B cell (primary cell): ENCODE measurements around the gene CTNNA1. TPM values are rescaled to one million over a fixed set of nuclear protein-coding genes. Genes with fewer than 3 reads are reported as not detected.

ENCODE experiments used
- ATAC-seq: fragments of 200-7000 bp; cut with Tn5 transposase; one replicate; pipeline ENCODE4 v1.10.0; 2021; ENCODE audit warnings: low read depth, mild to moderate bottlenecking, moderate number of reproducible peaks, moderate library complexity
- CTCF ChIA-PET: fragments of 350-600 bp; sonication (Branson Sonifier 250); formaldehyde crosslinking; loops from one replicate; lab custom pipeline; 2021; ENCODE audit warnings: antibody characterized with exemption, inconsistent platforms; lab: Charles Lee
- POLR2A ChIA-PET: fragments of 350-600 bp; sonication (Branson Sonifier 250); formaldehyde crosslinking; loops from one replicate; lab custom pipeline; 2021; ENCODE audit warnings: antibody characterized with exemption; lab: Charles Lee
- DNase-seq: peaks from one replicate; pipeline ENCODE4 v3.0.0; 2013
- H2AFZ ChIP-seq: 2 replicates; pipeline ENCODE4 v1.6.1; 2012; ENCODE audit warnings: mild to moderate bottlenecking, low read depth, low read length; ENCODE audit not compliant: insufficient read depth, poor library complexity, severe bottlenecking
- H3K27ac ChIP-seq, 2 donors: 1 replicate in 1 of 2; 2 replicates in 1 of 2; pipeline ENCODE4 v1.5.1; 2012 to 2013; ENCODE audit warnings: low read length in 2 of 2, mild to moderate bottlenecking in 2 of 2, moderate library complexity in 1 of 2
- H3K27me3 ChIP-seq, 4 experiments: fragments of 200-600 bp in 1 of 4; sonication (generic) in 1 of 4; replicated peaks in 1 of 4; 1 replicate in 2 of 4; 2 replicates in 2 of 4; pipeline versions ENCODE4 v1.6.1 to v1.7.0; 2013 to 2016; ENCODE audit warnings: low read length in 3 of 4, mild to moderate bottlenecking in 2 of 4, mixed read lengths in 1 of 4, moderate library complexity in 1 of 4; ENCODE audit not compliant: insufficient read depth in 4 of 4, control insufficient read depth in 3 of 4; ENCODE audit errors: control extremely low read depth in 1 of 4
- H3K36me3 ChIP-seq, 2 experiments: replicated peaks in 1 of 2; 1 replicate in 1 of 2; 2 replicates in 1 of 2; pipeline versions ENCODE4 v1.6.1 to v1.7.1; 2013; ENCODE audit warnings: low read length in 1 of 2; ENCODE audit not compliant: insufficient read depth in 2 of 2, control insufficient read depth in 1 of 2; ENCODE audit errors: control extremely low read depth in 1 of 2, extremely low read depth in 1 of 2
- H3K4me1 ChIP-seq, 2 donors: fragments of 200-600 bp in 1 of 2; sonication (generic) in 1 of 2; 1 replicate in 1 of 2; 2 replicates in 1 of 2; pipeline versions ENCODE4 v1.5.1 to v1.6.1; 2013 to 2017; ENCODE audit warnings: low read length in 2 of 2; ENCODE audit not compliant: control insufficient read depth in 2 of 2, insufficient read depth in 2 of 2
- H3K4me2 ChIP-seq: replicated peaks from 2 replicates; pipeline ENCODE3; 2012; ENCODE audit warnings: mild to moderate bottlenecking, low read depth, low read length; ENCODE audit not compliant: poor library complexity, severe bottlenecking
- H3K4me3 ChIP-seq, 5 experiments: fragments of 200-600 bp in 1 of 5; sonication (generic) in 1 of 5; 1 replicate in 3 of 5; 2 replicates in 2 of 5; pipeline versions ENCODE4 v1.5.1 to v1.7.0; 2011 to 2016; ENCODE audit warnings: low read length in 4 of 5, mild to moderate bottlenecking in 4 of 5, low read depth in 2 of 5, control low read depth in 1 of 5, moderate library complexity in 1 of 5; ENCODE audit not compliant: insufficient read depth in 1 of 5; ENCODE audit errors: control extremely low read depth in 1 of 5, extremely low read depth in 1 of 5
- H3K79me2 ChIP-seq: fragments of 200-600 bp; sonication (generic); one replicate; pipeline ENCODE4 v1.6.0; 2016; ENCODE audit warnings: low read length; ENCODE audit not compliant: control insufficient read depth, insufficient read depth
- H3K9ac ChIP-seq: fragments of 200-600 bp; sonication (generic); 2 replicates; pipeline ENCODE4 v1.6.1; 2017; ENCODE audit warnings: mild to moderate bottlenecking, low read length, moderate library complexity
- H3K9me3 ChIP-seq, 3 donors: one replicate each; pipeline versions ENCODE4 v1.6.1 to v1.7.1; 2013; ENCODE audit warnings: low read length in 2 of 3; ENCODE audit not compliant: control insufficient read depth in 2 of 3, insufficient read depth in 1 of 3; ENCODE audit errors: control extremely low read depth in 1 of 3
- H4K20me1 ChIP-seq: 2 replicates; pipeline ENCODE4 v1.6.0; 2012; ENCODE audit warnings: mild to moderate bottlenecking, low read length; ENCODE audit not compliant: insufficient read depth, control insufficient read depth, poor library complexity, severe bottlenecking
- H3K27ac Mint-ChIP-seq: one replicate; pipeline ENCODE4 v1.8.0; 2021; ENCODE audit warnings: mixed read lengths
- H3K27me3 Mint-ChIP-seq: one replicate; pipeline ENCODE4 v1.8.0; 2021; ENCODE audit warnings: mixed read lengths
- H3K4me1 Mint-ChIP-seq: one replicate; pipeline ENCODE4 v1.8.0; 2021; ENCODE audit warnings: mixed read lengths
- H3K4me3 Mint-ChIP-seq: one replicate; pipeline ENCODE4 v1.8.0; 2021; ENCODE audit warnings: mixed read lengths
- H3K9me3 Mint-ChIP-seq: one replicate; pipeline ENCODE4 v1.8.0; 2022; ENCODE audit warnings: mixed read lengths; ENCODE audit not compliant: insufficient read depth
- EZH2 ChIP-seq: IDR thresholded peaks from 2 replicates; pipeline ENCODE4 v1.6.1; 2012; ENCODE audit warnings: borderline replicate concordance, low read depth, mild to moderate bottlenecking, moderate library complexity, low read length; ENCODE audit not compliant: insufficient read depth, poor library complexity, severe bottlenecking
- WGBS: methylation state at CpG from one replicate; pipeline ENCODE4 v1.1.5; 2013; ENCODE audit warnings: missing lambda C conversion rate; ENCODE audit not compliant: insufficient coverage; 5-methylcytosine and 5-hydroxymethylcytosine counted together
- intact Hi-C: fragments of 100-400 bp; cut with micrococcal nuclease; formaldehyde crosslinking; loops from one replicate; pipeline ENCODE4 v1.10.0; 2022
- polyA plus RNA-seq: library from polyadenylated mRNA; depleted of rRNA; stranded (reverse); fragments of >200 nt; gene quantifications from 2 replicates; pipeline ENCODE4 v1.2.3, GENCODE V29; 2012
- total RNA-seq, 2 donors: library from RNA; stranded (reverse); fragments of 120-200 nt in 1 of 2; gene quantifications; 1 replicate in 1 of 2; 2 replicates in 1 of 2; pipeline versions ENCODE4 v1.2.3 to v1.2.4, GENCODE V29; 2013 to 2022
- TF ChIP-seq, protein P1 (sequence below): fragments of 200-600 bp; IDR thresholded peaks from one replicate; pipeline ENCODE4 v1.8.0; 2022; ENCODE audit warnings: antibody characterized with exemption, mild to moderate bottlenecking

CTNNA1 gene
- total and polyA plus RNA-seq, 2 donors (not counting 1 experiment from before 2014, with no cell fraction given), result 22.7 to 96.0 TPM

DNA sequence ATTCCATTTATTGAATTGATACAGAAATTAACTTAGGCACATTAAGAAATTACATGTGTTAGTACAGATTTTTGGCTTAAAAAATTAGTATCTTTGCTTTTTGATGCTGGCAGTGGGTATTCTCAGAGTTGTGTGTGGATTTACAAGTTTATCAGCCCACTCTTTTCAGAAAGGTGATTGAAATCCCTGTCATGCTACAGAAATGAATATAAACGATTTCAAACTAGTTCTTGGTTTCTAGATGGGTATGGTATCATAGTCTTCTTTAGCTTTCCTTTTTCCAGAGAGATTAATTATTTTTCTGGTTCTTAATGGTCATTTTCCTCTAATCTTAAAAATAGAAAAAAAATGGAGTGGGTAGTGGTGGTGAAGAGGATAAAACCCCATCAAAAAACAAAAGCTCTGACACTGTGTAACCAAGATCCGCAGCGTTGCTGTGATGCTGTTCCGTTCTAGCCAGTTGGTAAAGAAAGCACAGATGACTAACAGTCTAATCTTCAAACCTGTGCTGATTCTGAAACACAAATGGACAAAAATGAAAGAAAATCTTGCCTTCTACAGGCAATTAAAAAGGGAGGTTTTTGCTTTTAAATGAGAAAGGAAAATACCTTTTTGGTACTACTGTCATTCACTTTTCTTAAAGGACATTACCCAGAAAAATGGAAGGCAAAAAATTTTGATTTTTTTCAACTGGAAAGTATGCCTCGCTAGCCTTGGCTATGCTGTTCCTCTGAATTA lies 116.7 kb downstream of the CTNNA1 start:
- no CpG with 5 or more reads among the region's 5 CpGs for WGBS
- H3K27me3 Mint-ChIP-seq, result no peaks in the 10 kb centered on the region
- Histone ChIP-seq H3K4me1 (no peaks in the 10 kb centered on the region), H3K36me3 (no peaks in the 10 kb centered on the region), H3K9me3 (no peaks in the 10 kb centered on the region), H3K9ac (no peak overlapping the region), H2AFZ (no peak overlapping the region), H3K79me2 (peaks cover 6% of the 10 kb centered on the region), H3K4me3 (no peak overlapping the region), H3K27ac (no peak overlapping the region), H3K4me2 (no peak overlapping the region), H3K27me3 (no peaks in the 10 kb centered on the region), H4K20me1 (no peaks in the 10 kb centered on the region)
- POLR2A ChIA-PET, result no interaction called here
- no peak for ATAC-seq
- no peak overlapping the region for H3K27ac Mint-ChIP-seq
- TF ChIP-seq, protein P1, sequence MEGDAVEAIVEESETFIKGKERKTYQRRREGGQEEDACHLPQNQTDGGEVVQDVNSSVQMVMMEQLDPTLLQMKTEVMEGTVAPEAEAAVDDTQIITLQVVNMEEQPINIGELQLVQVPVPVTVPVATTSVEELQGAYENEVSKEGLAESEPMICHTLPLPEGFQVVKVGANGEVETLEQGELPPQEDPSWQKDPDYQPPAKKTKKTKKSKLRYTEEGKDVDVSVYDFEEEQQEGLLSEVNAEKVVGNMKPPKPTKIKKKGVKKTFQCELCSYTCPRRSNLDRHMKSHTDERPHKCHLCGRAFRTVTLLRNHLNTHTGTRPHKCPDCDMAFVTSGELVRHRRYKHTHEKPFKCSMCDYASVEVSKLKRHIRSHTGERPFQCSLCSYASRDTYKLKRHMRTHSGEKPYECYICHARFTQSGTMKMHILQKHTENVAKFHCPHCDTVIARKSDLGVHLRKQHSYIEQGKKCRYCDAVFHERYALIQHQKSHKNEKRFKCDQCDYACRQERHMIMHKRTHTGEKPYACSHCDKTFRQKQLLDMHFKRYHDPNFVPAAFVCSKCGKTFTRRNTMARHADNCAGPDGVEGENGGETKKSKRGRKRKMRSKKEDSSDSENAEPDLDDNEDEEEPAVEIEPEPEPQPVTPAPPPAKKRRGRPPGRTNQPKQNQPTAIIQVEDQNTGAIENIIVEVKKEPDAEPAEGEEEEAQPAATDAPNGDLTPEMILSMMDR, result no peak
- no peak for TF ChIP-seq EZH2
- CTCF ChIA-PET, result no interaction called here
- H3K4me3 Mint-ChIP-seq, result no peak overlapping the region
- peaks cover 3% of the 10 kb centered on the region for H3K4me1 Mint-ChIP-seq
- H3K9me3 Mint-ChIP-seq, result no peaks in the 10 kb centered on the region
- intact Hi-C loops, result no loop called here
- DNase-seq, result no peak

DNA sequence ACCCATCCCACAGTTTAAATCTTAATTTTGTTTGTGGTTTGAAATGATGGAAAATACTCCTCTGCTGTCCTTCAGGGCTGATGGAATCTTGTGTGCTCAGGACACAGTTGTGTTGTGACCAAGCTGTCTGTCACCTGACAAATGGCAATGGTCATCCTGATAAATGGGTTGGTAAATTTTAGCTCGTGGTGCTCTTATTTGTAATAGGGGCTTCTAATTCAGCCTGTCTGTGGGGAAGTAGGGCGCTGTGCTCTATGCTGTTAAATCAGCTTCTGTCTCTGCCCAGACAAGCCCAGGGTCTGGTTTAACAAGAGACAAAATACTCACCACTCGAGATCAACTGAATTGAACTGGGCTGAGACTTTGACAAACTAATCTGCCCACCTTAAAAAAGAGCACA lies 117.4 kb downstream of the CTNNA1 start:
- ATAC-seq, result no peak
- H3K9me3 Mint-ChIP-seq, result no peaks in the 10 kb centered on the region
- POLR2A ChIA-PET, result no interaction called here
- CTCF ChIA-PET, result no interaction called here
- intact Hi-C loops, result no loop called here
- Histone ChIP-seq H3K9ac (no peak overlapping the region), H3K27me3 (no peaks in the 10 kb centered on the region), H3K9me3 (no peaks in the 10 kb centered on the region), H2AFZ (no peak overlapping the region), H3K4me3 (no peak overlapping the region), H4K20me1 (no peaks in the 10 kb centered on the region), H3K79me2 (peaks cover 6% of the 10 kb centered on the region), H3K4me2 (no peak overlapping the region), H3K27ac (no peak overlapping the region), H3K4me1 (no peaks in the 10 kb centered on the region), H3K36me3 (no peaks in the 10 kb centered on the region)
- no peaks in the 10 kb centered on the region for H3K27me3 Mint-ChIP-seq
- WGBS, result no CpG with 5 or more reads among the region's 3 CpGs
- DNase-seq, result no peak
- H3K4me3 Mint-ChIP-seq, result no peak overlapping the region
- peaks cover 3% of the 10 kb centered on the region for H3K4me1 Mint-ChIP-seq
- no peak for TF ChIP-seq EZH2
- TF ChIP-seq, protein P1, result no peak
- H3K27ac Mint-ChIP-seq, result no peak overlapping the region
